Measurements from ENCODE around the gene ZSWIM1. TPM values are rescaled to one million over a fixed set of nuclear protein-coding genes. Genes with fewer than 3 reads are reported as not detected.

Gene ZSWIM1
- total and polyA plus RNA-seq, 2 of the 13 experiments (the other 11 are each of a cell fraction or from before 2014, with no cell fraction given): 9.5 to 11.7 TPM

DNA sequence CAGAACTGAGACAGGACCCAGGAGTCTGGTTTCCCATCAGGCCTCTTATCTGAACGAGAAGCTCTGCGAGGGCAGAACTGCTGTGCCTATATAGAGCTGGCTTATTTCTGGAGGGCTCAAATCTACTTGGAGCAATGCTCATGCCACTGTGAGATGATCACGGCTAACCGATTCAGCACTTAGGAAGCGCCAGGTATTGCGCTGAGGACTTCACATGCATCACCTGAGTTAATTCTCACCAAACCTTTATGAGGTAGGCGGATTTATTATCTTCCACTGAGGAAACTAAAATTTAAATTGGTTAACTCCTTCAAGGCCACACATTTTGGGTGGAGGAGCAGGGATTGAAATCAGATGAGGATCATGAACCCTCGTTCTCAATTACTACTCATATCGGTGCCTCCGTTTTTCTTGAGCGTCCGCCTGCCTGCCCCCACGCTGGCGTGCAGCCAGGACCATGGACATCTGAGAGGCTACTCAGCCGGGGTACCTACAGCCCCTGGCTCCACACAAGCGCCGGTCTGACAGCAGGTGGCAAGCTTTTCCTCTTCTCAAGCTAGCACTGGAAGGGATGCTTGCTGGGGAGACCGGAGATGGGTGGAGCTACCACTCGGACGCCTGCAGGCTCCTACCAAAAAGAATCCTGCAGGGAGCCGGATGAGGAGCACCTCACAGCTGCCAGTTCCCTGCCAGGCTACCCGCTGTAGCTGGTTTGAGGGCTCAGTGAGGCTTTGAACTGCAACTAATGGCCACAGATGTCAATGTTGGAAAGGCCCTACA lies 52.4 kb downstream of the ZSWIM1 start (continued):
- TF ChIP-seq U2AF2 (IDR thresholded peaks at IDR 0.05; ENCODE audit: low read depth, low read length) (no peak), SETDB1 (CRISPR knock-in tag; IDR thresholded peaks at IDR 0.05; ENCODE audit: borderline replicate concordance) (no peak), ZMAT3 (CRISPR knock-in tag; conservative IDR thresholded peaks at IDR 0.05) (no peak; the same call in 1 of the 2 replicates), HES4 (CRISPR knock-in tag; IDR thresholded peaks at IDR 0.05; ENCODE audit: borderline replicate concordance) (peak; percentile 57; the same call in 1 of the 2 replicates), ZBTB38 (CRISPR knock-in tag; IDR thresholded peaks at IDR 0.05) (peak; percentile 30; the same call in 1 of the 2 replicates), ZNF124 (CRISPR knock-in tag; IDR thresholded peaks at IDR 0.05) (peak; percentile 46; the same call in 1 of the 2 replicates), GPN1 (CRISPR knock-in tag; IDR thresholded peaks at IDR 0.05; ENCODE audit: borderline replicate concordance) (0 out of 2 replicates have a peak, but pooled peaks have one; percentile 1), DMAP1 (CRISPR knock-in tag; IDR thresholded peaks at IDR 0.05) (no peak), CCAR2 (optimal IDR thresholded peaks at IDR 0.05; ENCODE audit: low read depth, low read length) (no peak), CEBPG (CRISPR knock-in tag; IDR thresholded peaks at IDR 0.05) (peak; percentile 39), ZNF556 (CRISPR knock-in tag; IDR thresholded peaks at IDR 0.05; ENCODE audit: borderline replicate concordance) (no peak; the same call in 1 of the 2 replicates), ZNF44 (CRISPR knock-in tag; IDR thresholded peaks at IDR 0.05) (peak; percentile 11; the same call in 1 of the 2 replicates), MED13 (CRISPR knock-in tag; IDR thresholded peaks at IDR 0.05) (no peak), SMYD3 (CRISPR knock-in tag; IDR thresholded peaks at IDR 0.05) (no peak; the same call in 1 of the 2 replicates), ZNF232 (CRISPR knock-in tag; IDR thresholded peaks at IDR 0.05; ENCODE audit: borderline replicate concordance) (peak; percentile 69; the same call in 1 of the 2 replicates), MXI1 (IDR thresholded peaks at IDR 0.05; ENCODE audit: borderline replicate concordance, low read depth, low read length) (peak; percentile 88; the same call in 2 of the 3 replicates)
- TF ChIP-seq, protein P1, sequence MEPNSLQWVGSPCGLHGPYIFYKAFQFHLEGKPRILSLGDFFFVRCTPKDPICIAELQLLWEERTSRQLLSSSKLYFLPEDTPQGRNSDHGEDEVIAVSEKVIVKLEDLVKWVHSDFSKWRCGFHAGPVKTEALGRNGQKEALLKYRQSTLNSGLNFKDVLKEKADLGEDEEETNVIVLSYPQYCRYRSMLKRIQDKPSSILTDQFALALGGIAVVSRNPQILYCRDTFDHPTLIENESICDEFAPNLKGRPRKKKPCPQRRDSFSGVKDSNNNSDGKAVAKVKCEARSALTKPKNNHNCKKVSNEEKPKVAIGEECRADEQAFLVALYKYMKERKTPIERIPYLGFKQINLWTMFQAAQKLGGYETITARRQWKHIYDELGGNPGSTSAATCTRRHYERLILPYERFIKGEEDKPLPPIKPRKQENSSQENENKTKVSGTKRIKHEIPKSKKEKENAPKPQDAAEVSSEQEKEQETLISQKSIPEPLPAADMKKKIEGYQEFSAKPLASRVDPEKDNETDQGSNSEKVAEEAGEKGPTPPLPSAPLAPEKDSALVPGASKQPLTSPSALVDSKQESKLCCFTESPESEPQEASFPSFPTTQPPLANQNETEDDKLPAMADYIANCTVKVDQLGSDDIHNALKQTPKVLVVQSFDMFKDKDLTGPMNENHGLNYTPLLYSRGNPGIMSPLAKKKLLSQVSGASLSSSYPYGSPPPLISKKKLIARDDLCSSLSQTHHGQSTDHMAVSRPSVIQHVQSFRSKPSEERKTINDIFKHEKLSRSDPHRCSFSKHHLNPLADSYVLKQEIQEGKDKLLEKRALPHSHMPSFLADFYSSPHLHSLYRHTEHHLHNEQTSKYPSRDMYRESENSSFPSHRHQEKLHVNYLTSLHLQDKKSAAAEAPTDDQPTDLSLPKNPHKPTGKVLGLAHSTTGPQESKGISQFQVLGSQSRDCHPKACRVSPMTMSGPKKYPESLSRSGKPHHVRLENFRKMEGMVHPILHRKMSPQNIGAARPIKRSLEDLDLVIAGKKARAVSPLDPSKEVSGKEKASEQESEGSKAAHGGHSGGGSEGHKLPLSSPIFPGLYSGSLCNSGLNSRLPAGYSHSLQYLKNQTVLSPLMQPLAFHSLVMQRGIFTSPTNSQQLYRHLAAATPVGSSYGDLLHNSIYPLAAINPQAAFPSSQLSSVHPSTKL (CRISPR knock-in tag; IDR thresholded peaks at IDR 0.05): peak; percentile 37; the same call in 1 of the 2 replicates
- TF ChIP-seq, protein P2, sequence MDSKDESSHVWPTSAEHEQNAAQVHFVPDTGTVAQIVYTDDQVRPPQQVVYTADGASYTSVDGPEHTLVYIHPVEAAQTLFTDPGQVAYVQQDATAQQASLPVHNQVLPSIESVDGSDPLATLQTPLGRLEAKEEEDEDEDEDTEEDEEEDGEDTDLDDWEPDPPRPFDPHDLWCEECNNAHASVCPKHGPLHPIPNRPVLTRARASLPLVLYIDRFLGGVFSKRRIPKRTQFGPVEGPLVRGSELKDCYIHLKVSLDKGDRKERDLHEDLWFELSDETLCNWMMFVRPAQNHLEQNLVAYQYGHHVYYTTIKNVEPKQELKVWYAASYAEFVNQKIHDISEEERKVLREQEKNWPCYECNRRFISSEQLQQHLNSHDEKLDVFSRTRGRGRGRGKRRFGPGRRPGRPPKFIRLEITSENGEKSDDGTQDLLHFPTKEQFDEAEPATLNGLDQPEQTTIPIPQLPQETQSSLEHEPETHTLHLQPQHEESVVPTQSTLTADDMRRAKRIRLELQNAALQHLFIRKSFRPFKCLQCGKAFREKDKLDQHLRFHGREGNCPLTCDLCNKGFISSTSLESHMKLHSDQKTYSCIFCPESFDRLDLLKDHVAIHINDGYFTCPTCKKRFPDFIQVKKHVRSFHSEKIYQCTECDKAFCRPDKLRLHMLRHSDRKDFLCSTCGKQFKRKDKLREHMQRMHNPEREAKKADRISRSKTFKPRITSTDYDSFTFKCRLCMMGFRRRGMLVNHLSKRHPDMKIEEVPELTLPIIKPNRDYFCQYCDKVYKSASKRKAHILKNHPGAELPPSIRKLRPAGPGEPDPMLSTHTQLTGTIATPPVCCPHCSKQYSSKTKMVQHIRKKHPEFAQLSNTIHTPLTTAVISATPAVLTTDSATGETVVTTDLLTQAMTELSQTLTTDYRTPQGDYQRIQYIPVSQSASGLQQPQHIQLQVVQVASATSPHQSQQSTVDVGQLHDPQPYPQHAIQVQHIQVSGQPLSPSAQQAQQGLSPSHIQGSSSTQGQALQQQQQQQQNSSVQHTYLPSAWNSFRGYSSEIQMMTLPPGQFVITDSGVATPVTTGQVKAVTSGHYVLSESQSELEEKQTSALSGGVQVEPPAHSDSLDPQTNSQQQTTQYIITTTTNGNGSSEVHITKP (CRISPR knock-in tag; IDR thresholded peaks at IDR 0.05; ENCODE audit: low read depth): peak; percentile 87
- TF ChIP-seq, protein P3, sequence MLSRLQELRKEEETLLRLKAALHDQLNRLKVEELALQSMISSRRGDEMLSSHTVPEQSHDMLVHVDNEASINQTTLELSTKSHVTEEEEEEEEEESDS (CRISPR knock-in tag; IDR thresholded peaks at IDR 0.05; ENCODE audit: borderline replicate concordance): peak; percentile 76; the same call in 1 of the 2 replicates
- TF ChIP-seq, protein P4, sequence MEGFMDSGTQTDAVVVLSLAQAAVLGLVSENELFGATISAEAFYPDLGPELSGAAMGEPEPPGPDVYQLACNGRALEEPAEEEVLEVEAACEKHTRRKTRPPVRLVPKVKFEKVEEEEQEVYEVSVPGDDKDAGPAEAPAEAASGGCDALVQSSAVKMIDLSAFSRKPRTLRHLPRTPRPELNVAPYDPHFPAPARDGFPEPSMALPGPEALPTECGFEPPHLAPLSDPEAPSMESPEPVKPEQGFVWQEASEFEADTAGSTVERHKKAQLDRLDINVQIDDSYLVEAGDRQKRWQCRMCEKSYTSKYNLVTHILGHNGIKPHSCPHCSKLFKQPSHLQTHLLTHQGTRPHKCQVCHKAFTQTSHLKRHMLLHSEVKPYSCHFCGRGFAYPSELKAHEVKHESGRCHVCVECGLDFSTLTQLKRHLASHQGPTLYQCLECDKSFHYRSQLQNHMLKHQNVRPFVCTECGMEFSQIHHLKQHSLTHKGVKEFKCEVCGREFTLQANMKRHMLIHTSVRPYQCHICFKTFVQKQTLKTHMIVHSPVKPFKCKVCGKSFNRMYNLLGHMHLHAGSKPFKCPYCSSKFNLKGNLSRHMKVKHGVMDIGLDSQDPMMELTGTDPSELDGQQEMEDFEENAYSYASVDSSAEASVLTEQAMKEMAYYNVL (CRISPR knock-in tag; IDR thresholded peaks at IDR 0.05; ENCODE audit: borderline replicate concordance): peak; percentile 14; the same call in 1 of the 2 replicates
